Brain microvascular endothelial cell (primary cell): ENCODE measurements around the gene MTERF2.

ENCODE experiments used
- DNase-seq: peaks from one replicate; pipeline ENCODE4 v3.0.0-alpha.2; 2020
- H3K27ac ChIP-seq: fragments of 250-450 bp; sonication (Bioruptor Pico); 2 replicates; pipeline ENCODE4 v1.5.1; 2020; ENCODE audit warnings: mild to moderate bottlenecking, moderate library complexity
- H3K27me3 ChIP-seq: fragments of 250-450 bp; sonication (Bioruptor Pico); replicated peaks from 2 replicates; pipeline ENCODE4 v1.5.1; 2020; ENCODE audit warnings: mild to moderate bottlenecking
- H3K36me3 ChIP-seq: fragments of 250-450 bp; sonication (Bioruptor Pico); replicated peaks from 2 replicates; pipeline ENCODE4 v1.5.1; 2020; ENCODE audit warnings: mild to moderate bottlenecking
- H3K4me3 ChIP-seq: 2 replicates; pipeline ENCODE4 v1.5.1; 2011; ENCODE audit warnings: low read depth, mild to moderate bottlenecking, control low read depth, low read length, moderate library complexity
- CTCF ChIP-seq: IDR thresholded peaks from 2 replicates; pipeline ENCODE4 v1.5.1; 2011; ENCODE audit warnings: low read depth, mild to moderate bottlenecking, moderate library complexity, low read length, control low read depth, inconsistent platforms; ENCODE audit errors: missing control alignments
- in situ Hi-C: cut with HindIII; loops from 2 replicates; pipeline ENCODE4 v1.10.0; 2017; ENCODE audit warnings: low sequenced_read_pairs, low pct_ligation_motif_present

MTERF2 gene

GRCh38 chr12:106985479-106985878 lies 1.5 kb downstream of the MTERF2 start:
- H3K4me3 ChIP-seq: no peak overlapping the region
- H3K27ac ChIP-seq: no peak overlapping the region
- no peaks in the 10 kb centered on the region for H3K27me3 ChIP-seq
- TF ChIP-seq CTCF: peak; percentile 5
- no peak for DNase-seq
- H3K36me3 ChIP-seq: no peaks in the 10 kb centered on the region
- in situ Hi-C loops: no loop called here

- DNase-seq: no peak
- H3K27me3 ChIP-seq: no peaks in the 10 kb centered on the region
- H3K27ac ChIP-seq: no peak overlapping the region
- no peaks in the 10 kb centered on the region for H3K36me3 ChIP-seq
- no peak for TF ChIP-seq CTCF
- no peak overlapping the region for H3K4me3 ChIP-seq
- in situ Hi-C loops: no loop called here
Measured at GRCh38 chr12:106984588-106985137, 2.3 kb downstream of the MTERF2 start.

GRCh38 chr12:106982229-106982628 lies 4.7 kb downstream of the MTERF2 start:
- in situ Hi-C loops: no loop called here
- no peak for DNase-seq
- Histone ChIP-seq H3K36me3 (peaks cover 4% of the 10 kb centered on the region), H3K27ac (no peak overlapping the region), H3K4me3 (no peak overlapping the region), H3K27me3 (no peaks in the 10 kb centered on the region)
- TF ChIP-seq CTCF: no peak

GRCh38 chr12:106981788-106982187 lies 5.2 kb downstream of the MTERF2 start:
- no peak overlapping the region for H3K27ac ChIP-seq
- peaks cover 4% of the 10 kb centered on the region for H3K36me3 ChIP-seq
- H3K27me3 ChIP-seq: no peaks in the 10 kb centered on the region
- H3K4me3 ChIP-seq: no peak overlapping the region
- DNase-seq: no peak
- TF ChIP-seq CTCF: no peak
- in situ Hi-C loops: no loop called here

- Histone ChIP-seq H3K27ac (no peak overlapping the region), H3K27me3 (no peaks in the 10 kb centered on the region), H3K4me3 (no peak overlapping the region), H3K36me3 (peaks cover 4% of the 10 kb centered on the region)
- in situ Hi-C loops: no loop called here
- no peak for DNase-seq
- no peak for TF ChIP-seq CTCF
Measured at GRCh38 chr12:106980944-106981343, 6.0 kb downstream of the MTERF2 start.
